Neural cell (in vitro differentiated cells): ENCODE results near the gene MYLK3. TPM values are rescaled to one million over a fixed set of nuclear protein-coding genes. Genes with fewer than 3 reads are reported as not detected.

Experiments
- H2AFZ ChIP-seq: fragments of 200-600, 300-800 bp; sonication (generic), shearing (Covaris generic); 2 replicates; pipeline ENCODE4 v1.6.0; 2014; ENCODE audit warnings: low read depth, mild to moderate bottlenecking, antibody characterized with exemption, low read length, moderate library complexity
- H3F3A ChIP-seq: fragments of 200-600 bp; shearing (Covaris generic); 2 replicates; pipeline ENCODE4 v1.6.1; 2016; ENCODE audit warnings: mild to moderate bottlenecking, moderate library complexity, mixed read lengths, antibody characterized with exemption, low read length; ENCODE audit not compliant: insufficient read depth, poor library complexity, severe bottlenecking
- H3K27ac ChIP-seq: fragments of 200-600, 300-800 bp; sonication (generic), shearing (Covaris generic); 2 replicates; pipeline ENCODE4 v1.5.1; 2014; ENCODE audit warnings: mild to moderate bottlenecking, low read length, moderate library complexity
- H3K27me3 ChIP-seq: fragments of 300-800, 200-600 bp; sonication (generic), shearing (Covaris generic); 2 replicates; pipeline ENCODE4 v1.6.0; 2014; ENCODE audit warnings: mild to moderate bottlenecking, low read depth, low read length, moderate library complexity; ENCODE audit not compliant: insufficient read depth
- H3K36me3 ChIP-seq: fragments of 300-800, 200-600 bp; sonication (generic), shearing (Covaris generic); 2 replicates; pipeline ENCODE4 v1.5.1; 2014; ENCODE audit warnings: mild to moderate bottlenecking, antibody characterized with exemption, low read length, moderate library complexity; ENCODE audit not compliant: insufficient read depth
- H3K4me2 ChIP-seq: fragments of 300-800, 200-600 bp; sonication (generic), shearing (Covaris generic); 2 replicates; pipeline ENCODE4 v1.6.0; 2014; ENCODE audit warnings: mild to moderate bottlenecking, low read length
- H3K4me3 ChIP-seq: fragments of 300-800, 200-600 bp; sonication (generic), shearing (Covaris generic); 2 replicates; pipeline ENCODE4 v1.5.1; 2014; ENCODE audit warnings: mild to moderate bottlenecking, low read length, moderate library complexity
- H3K79me2 ChIP-seq: fragments of 200-600 bp; shearing (Covaris generic); replicated peaks from 2 replicates; pipeline ENCODE4 v1.6.0; 2014; ENCODE audit warnings: mild to moderate bottlenecking, low read length, moderate library complexity; ENCODE audit not compliant: insufficient read depth
- H3K9ac ChIP-seq: fragments of 300-800, 200-600 bp; sonication (generic), shearing (Covaris generic); 2 replicates; pipeline ENCODE4 v1.6.1; 2016; ENCODE audit warnings: mild to moderate bottlenecking, low read length, mixed read lengths
- H3K9me2 ChIP-seq: fragments of 200-600 bp; shearing (Covaris generic); 2 replicates; pipeline ENCODE4 v1.6.1; 2016; ENCODE audit warnings: mild to moderate bottlenecking, low read length, mixed read lengths; ENCODE audit not compliant: insufficient read depth
- H3K9me3 ChIP-seq: fragments of 200-600, 300-800 bp; sonication (generic), shearing (Covaris generic); 2 replicates; pipeline ENCODE4 v1.6.1; 2016; ENCODE audit warnings: mild to moderate bottlenecking, mixed run types, low read length, moderate library complexity, mixed read lengths
- H4K20me1 ChIP-seq: fragments of 200-600 bp; shearing (Covaris generic); 2 replicates; pipeline ENCODE4 v1.6.1; 2016; ENCODE audit warnings: mild to moderate bottlenecking, mixed run types; ENCODE audit not compliant: insufficient read depth
- CTCF ChIP-seq: fragments of 450-650 bp; IDR thresholded peaks from 2 replicates; pipeline ENCODE4 v1.5.1; 2014; ENCODE audit warnings: antibody characterized with exemption, mild to moderate bottlenecking, moderate library complexity; ENCODE audit not compliant: poor library complexity, severe bottlenecking
- EP300 ChIP-seq: fragments of 450-650 bp; conservative IDR thresholded peaks from 2 replicates; pipeline ENCODE4 v1.6.1; 2014; ENCODE audit warnings: antibody characterized with exemption, mild to moderate bottlenecking, moderate library complexity; ENCODE audit not compliant: poor library complexity, severe bottlenecking
- EZH2 ChIP-seq: fragments of 200-600, 300-800 bp; shearing (Covaris generic), sonication (generic); IDR thresholded peaks from 2 replicates; pipeline ENCODE4 v1.6.1; 2014; ENCODE audit warnings: antibody characterized with exemption, low read length, borderline replicate concordance, mild to moderate bottlenecking; ENCODE audit not compliant: insufficient read depth, poor library complexity, severe bottlenecking
- MXI1 ChIP-seq: fragments of 450-650 bp; conservative IDR thresholded peaks from 2 replicates; pipeline ENCODE4 v1.6.1; 2014; ENCODE audit warnings: antibody characterized with exemption, mild to moderate bottlenecking; ENCODE audit not compliant: poor library complexity, severe bottlenecking
- POLR2AphosphoS5 ChIP-seq: IDR thresholded peaks from 2 replicates; pipeline ENCODE4 v1.6.1; 2012
- RAD21 ChIP-seq: fragments of 450-650 bp; conservative IDR thresholded peaks from 2 replicates; pipeline ENCODE4 v1.6.1; 2014; ENCODE audit warnings: antibody characterized with exemption, mild to moderate bottlenecking, moderate library complexity
- REST ChIP-seq: IDR thresholded peaks from 2 replicates; pipeline ENCODE4 v1.6.1; 2012; ENCODE audit warnings: borderline replicate concordance
- SMC3 ChIP-seq: fragments of 450-650 bp; conservative IDR thresholded peaks from 2 replicates; pipeline ENCODE4 v1.6.1; 2014; ENCODE audit warnings: antibody characterized with exemption, mild to moderate bottlenecking, moderate library complexity; ENCODE audit not compliant: poor library complexity
- TAF1 ChIP-seq: IDR thresholded peaks from 2 replicates; pipeline ENCODE4 v1.6.1; 2012; ENCODE audit warnings: low read depth
- polyA plus RNA-seq: library from polyadenylated mRNA; depleted of rRNA; stranded (reverse); fragments of >200 nt; gene quantifications from 2 replicates; pipeline ENCODE4 v1.2.3, GENCODE V29; 2014

Gene MYLK3
- polyA plus RNA-seq, 1 donor from 2014 or later, result 0.07 TPM

GRCh38 chr16:46757339-46758050 is 9.4 kb upstream of the MYLK3 start:
- Histone ChIP-seq H4K20me1 (no peaks in the 10 kb centered on the region), H3K27me3 (no peaks in the 10 kb centered on the region), H3K4me3 (no peak overlapping the region), H3K27ac (no peak overlapping the region), H3K9me2 (no peaks in the 10 kb centered on the region), H3K9me3 (no peaks in the 10 kb centered on the region), H3F3A (no peaks in the 10 kb centered on the region), H3K4me2 (no peak overlapping the region), H2AFZ (no peak overlapping the region), H3K36me3 (no peaks in the 10 kb centered on the region), H3K79me2 (no peaks in the 10 kb centered on the region), H3K9ac (no peak overlapping the region)
- TF ChIP-seq RAD21, result no peak
- no peak for TF ChIP-seq POLR2AphosphoS5
- no peak for TF ChIP-seq TAF1
- TF ChIP-seq REST, result no peak
- TF ChIP-seq EZH2, result no peak
- TF ChIP-seq MXI1, result no peak
- TF ChIP-seq CTCF, result no peak
- TF ChIP-seq SMC3, result no peak
- no peak for TF ChIP-seq EP300

- no peaks in the 10 kb centered on the region for H4K20me1 ChIP-seq
- no peaks in the 10 kb centered on the region for H3K36me3 ChIP-seq
- H3F3A ChIP-seq, result no peaks in the 10 kb centered on the region
- no peak overlapping the region for H3K27ac ChIP-seq
- H2AFZ ChIP-seq, result no peak overlapping the region
- H3K4me2 ChIP-seq, result no peak overlapping the region
- TF ChIP-seq EP300 (no peak), TAF1 (no peak), POLR2AphosphoS5 (no peak)
- H3K4me3 ChIP-seq, result no peak overlapping the region
- H3K79me2 ChIP-seq, result no peaks in the 10 kb centered on the region
- no peaks in the 10 kb centered on the region for H3K27me3 ChIP-seq
- no peaks in the 10 kb centered on the region for H3K9me2 ChIP-seq
- H3K9ac ChIP-seq, result no peak overlapping the region
- no peaks in the 10 kb centered on the region for H3K9me3 ChIP-seq
Observed at GRCh38 chr16:46756772-46757171, 8.6 kb upstream of the MYLK3 start.

- TF ChIP-seq RAD21 (no peak), MXI1 (no peak), REST (no peak), EZH2 (no peak), POLR2AphosphoS5 (no peak)
- H3K4me3 ChIP-seq, result no peak overlapping the region
- no peaks in the 10 kb centered on the region for H3K9me2 ChIP-seq
- H3K27me3 ChIP-seq, result no peaks in the 10 kb centered on the region
- no peaks in the 10 kb centered on the region for H3K36me3 ChIP-seq
- H3K9me3 ChIP-seq, result no peaks in the 10 kb centered on the region
- H3F3A ChIP-seq, result no peaks in the 10 kb centered on the region
- no peaks in the 10 kb centered on the region for H3K79me2 ChIP-seq
- H2AFZ ChIP-seq, result no peak overlapping the region
- H3K27ac ChIP-seq, result no peak overlapping the region
- no peaks in the 10 kb centered on the region for H4K20me1 ChIP-seq
- no peak overlapping the region for H3K9ac ChIP-seq
- H3K4me2 ChIP-seq, result no peak overlapping the region
Observed at GRCh38 chr16:46753015-46753414, 4.9 kb upstream of the MYLK3 start.
